Testis (tissue), 3 donors: Measurements from ENCODE around the gene NIPSNAP2. TPM values are rescaled to one million over a fixed set of nuclear protein-coding genes. Genes with fewer than 3 reads are reported as not detected.
"Not testable (repeated sequence)": the region's sequence is repeated elsewhere in the genome, so short reads cannot be mapped to it uniquely, and the experiment has no call there.

ENCODE experiments used
- DNase-seq: peaks from one replicate; pipeline ENCODE4 v3.0.0-alpha.2; 2019
- H3K27ac ChIP-seq, 2 donors: fragments of 200-600 bp; sonication (generic); one replicate each; pipeline ENCODE4 v1.5.1; 2019
- H3K27me3 ChIP-seq: fragments of 200-600 bp; sonication (generic); one replicate; pipeline ENCODE4 v1.5.1; 2019
- H3K36me3 ChIP-seq: fragments of 200-600 bp; sonication (generic); one replicate; pipeline ENCODE4 v1.5.1; 2017; ENCODE audit warnings: low read depth; ENCODE audit errors: missing control alignments
- H3K4me1 ChIP-seq: fragments of 200-600 bp; sonication (generic); one replicate; pipeline ENCODE4 v1.5.1; 2019
- H3K4me3 ChIP-seq, 2 donors: fragments of 200-600 bp; sonication (generic); one replicate each; pipeline ENCODE4 v1.5.1; 2017 to 2019
- H3K9me3 ChIP-seq: fragments of 200-600 bp; sonication (generic); one replicate; pipeline ENCODE4 v1.5.1; 2017
- CTCF ChIP-seq, 3 experiments: fragments of 450-650 bp in 2 of 3; fragments of 200-600 bp in 1 of 3; sonication (generic) in 1 of 3; IDR thresholded peaks; one replicate each; pipeline ENCODE4 v1.5.1; 2016 to 2019; ENCODE audit warnings: antibody characterized with exemption in 3 of 3, mild to moderate bottlenecking in 2 of 3, moderate library complexity in 1 of 3
- POLR2A ChIP-seq: fragments of 450-650 bp; IDR thresholded peaks from one replicate; pipeline ENCODE4 v1.6.1; 2017; ENCODE audit warnings: antibody characterized with exemption, mild to moderate bottlenecking, moderate library complexity
- WGBS, 2 donors: methylation state at CpG; one replicate each; pipeline ENCODE4 v1.1.5; 2018; 5-methylcytosine and 5-hydroxymethylcytosine counted together
- intact Hi-C: fragments of 100-400 bp; cut with DNase I; formaldehyde crosslinking; loops from one replicate; pipeline ENCODE4 v1.15.1; 2023; ENCODE audit warnings: low total_unique reads
- polyA plus RNA-seq: library from polyadenylated mRNA; stranded (reverse); fragments of 350-450 nt; fragmentation: Illumina TruSeq; extraction: RNeasy Lipid Tissue Mini Kit (QIAGEN cat#74804); gene quantifications from one replicate; pipeline ENCODE4 v1.2.3, GENCODE V29; 2014; ENCODE audit warnings: low read depth, low replicate concordance; ENCODE audit not compliant: insufficient read depth
- total RNA-seq, 2 donors: library from RNA; depleted of rRNA; stranded (reverse); fragments of >200 nt; gene quantifications; one replicate each; pipeline ENCODE4 v1.2.3, GENCODE V29; 2016

The NIPSNAP2 gene
- total and polyA plus RNA-seq, 3 donors from 2014 or later, result 41.1 to 136 (median 90.2) TPM

GRCh38 chr7:55939514-55940123 lies 24.8 kb upstream of the NIPSNAP2 start:
- Histone ChIP-seq H3K9me3 (no peaks in the 10 kb centered on the region), H3K27me3 (no peaks in the 10 kb centered on the region), H3K27ac (no peak overlapping the region), H3K36me3 (no peaks in the 10 kb centered on the region), H3K4me1 (no peaks in the 10 kb centered on the region), H3K4me3 (no peak overlapping the region)
- TF ChIP-seq POLR2A (no peak), CTCF (IDR thresholded peaks at IDR 0.05) (no peak)
- WGBS, 2 donors, result 97 to 98% methylated on average over 7 of the region's 7 CpGs
- DNase-seq, result no peak
- intact Hi-C loops, result no loop called here

GRCh38 chr7:55946545-55946944 lies 17.8 kb upstream of the NIPSNAP2 start:
- no peak overlapping the region for H3K27ac ChIP-seq
- no peaks in the 10 kb centered on the region for H3K27me3 ChIP-seq
- DNase-seq, result no peak
- H3K4me3 ChIP-seq, result no peak overlapping the region
- H3K36me3 ChIP-seq, result no peaks in the 10 kb centered on the region
- 89 to 92% methylated on average over 5 of the region's 5 CpGs for WGBS, 2 donors
- H3K4me1 ChIP-seq, result no peaks in the 10 kb centered on the region
- no peak for TF ChIP-seq POLR2A
- no peak for TF ChIP-seq CTCF (IDR thresholded peaks at IDR 0.05)
- intact Hi-C loops, result no loop called here
- no peaks in the 10 kb centered on the region for H3K9me3 ChIP-seq

- peaks cover 6% of the 10 kb centered on the region for H3K4me1 ChIP-seq
- no peaks in the 10 kb centered on the region for H3K9me3 ChIP-seq
- TF ChIP-seq POLR2A (no peak), CTCF (IDR thresholded peaks at IDR 0.05) (peak in 1 of 3 experiments; percentile 9)
- H3K27me3 ChIP-seq, result no peaks in the 10 kb centered on the region
- H3K36me3 ChIP-seq, result no peaks in the 10 kb centered on the region
- H3K4me3 ChIP-seq, result peak within 1 kb of the TSS; percentile 72 to 79
- peak; percentile 96 for DNase-seq
- 1% methylated on average over 26 to 47 of the region's 53 CpGs for WGBS, 2 donors
- H3K27ac ChIP-seq, result peak within 1 kb of the TSS; percentile 2 to 65
- intact Hi-C loops, result no loop called here
Observed at GRCh38 chr7:55951637-55952351, 12.6 kb upstream of the NIPSNAP2 start, which contains the start of gene MRPS17. TSS of gene MRPS17 (plus strand) at chr7:55951877. CDS start at chr7:55953196, 1,319 bp downstream.

- Histone ChIP-seq H3K27ac (peak overlapping the region; percentile 2 to 65), H3K4me3 (peak overlapping the region; percentile 72 to 79)
- DNase-seq, H3K4me1 ChIP-seq, H3K27me3 ChIP-seq, H3K9me3 ChIP-seq, H3K36me3 ChIP-seq, intact Hi-C loops: not testable (repeated sequence)
- WGBS, 2 donors, result 28 to 31% methylated on average over 19 of the region's 19 CpGs
Observed at GRCh38 chr7:55952352-55952671, 12.1 kb upstream of the NIPSNAP2 start.

- no peak for DNase-seq
- no peak for TF ChIP-seq CTCF (IDR thresholded peaks at IDR 0.05)
- no peak for TF ChIP-seq POLR2A
Observed at GRCh38 chr7:55953707-55954475, 10.5 kb upstream of the NIPSNAP2 start.

More at GRCh38 chr7:55953707-55954475, 10.5 kb upstream of the NIPSNAP2 start:
- H3K4me3 ChIP-seq, result no peak overlapping the region
- no peak overlapping the region for H3K27ac ChIP-seq
- intact Hi-C loops, result no loop called here
- no peaks in the 10 kb centered on the region for H3K36me3 ChIP-seq
- H3K4me1 ChIP-seq, result peaks cover 6% of the 10 kb centered on the region
- WGBS, 2 donors, result 87 to 95% methylated on average over 11 of the region's 11 CpGs
- H3K27me3 ChIP-seq, result no peaks in the 10 kb centered on the region
- H3K9me3 ChIP-seq, result no peaks in the 10 kb centered on the region
